Endothelial cell (in vitro differentiated cells): ENCODE measurements around the gene KSR2. TPM values are rescaled to one million over a fixed set of nuclear protein-coding genes. Genes with fewer than 3 reads are reported as not detected.

ENCODE experiments used
- DNase-seq: peaks from one replicate; pipeline ENCODE4 v3.0.0; 2021; ENCODE audit warnings: low spot score
- H3K27ac Mint-ChIP-seq: one replicate; pipeline ENCODE4 v1.8.0; 2021; ENCODE audit warnings: mixed read lengths, inconsistent platforms; ENCODE audit not compliant: unreplicated experiment
- H3K27me3 Mint-ChIP-seq: one replicate; pipeline ENCODE4 v1.8.0; 2021; ENCODE audit warnings: mild to moderate bottlenecking, moderate library complexity, mixed read lengths, inconsistent platforms; ENCODE audit not compliant: unreplicated experiment
- H3K36me3 Mint-ChIP-seq: one replicate; pipeline ENCODE4 v1.8.0; 2021; ENCODE audit warnings: mild to moderate bottlenecking, low read depth, mixed read lengths, inconsistent platforms; ENCODE audit not compliant: unreplicated experiment
- H3K4me1 Mint-ChIP-seq: one replicate; pipeline ENCODE4 v1.8.0; 2021; ENCODE audit warnings: mild to moderate bottlenecking, mixed read lengths, inconsistent platforms; ENCODE audit not compliant: unreplicated experiment
- H3K4me3 Mint-ChIP-seq: one replicate; pipeline ENCODE4 v1.8.0; 2021; ENCODE audit warnings: mild to moderate bottlenecking, mixed read lengths, inconsistent platforms; ENCODE audit not compliant: unreplicated experiment
- H3K9me3 Mint-ChIP-seq: one replicate; pipeline ENCODE4 v1.8.0; 2021; ENCODE audit warnings: mixed read lengths, inconsistent platforms; ENCODE audit not compliant: unreplicated experiment
- total RNA-seq: library from RNA; stranded (reverse); fragmentation: NEBNext Ultra II Directional; extraction: Animal tissue kit (Norgen Biotek cat#: 25700); gene quantifications from one replicate; pipeline ENCODE4 v1.2.1, GENCODE V29; 2021; ENCODE audit not compliant: unreplicated experiment
- TF ChIP-seq, protein P1 (sequence below): fragments of 200-600 bp; sonication (generic); IDR thresholded peaks from one replicate; pipeline ENCODE4 v1.5.0; 2021; ENCODE audit warnings: antibody characterized with exemption; ENCODE audit not compliant: unreplicated experiment

KSR2 gene
- total RNA-seq, 1 donor from 2014 or later: 0.05 TPM

DNA sequence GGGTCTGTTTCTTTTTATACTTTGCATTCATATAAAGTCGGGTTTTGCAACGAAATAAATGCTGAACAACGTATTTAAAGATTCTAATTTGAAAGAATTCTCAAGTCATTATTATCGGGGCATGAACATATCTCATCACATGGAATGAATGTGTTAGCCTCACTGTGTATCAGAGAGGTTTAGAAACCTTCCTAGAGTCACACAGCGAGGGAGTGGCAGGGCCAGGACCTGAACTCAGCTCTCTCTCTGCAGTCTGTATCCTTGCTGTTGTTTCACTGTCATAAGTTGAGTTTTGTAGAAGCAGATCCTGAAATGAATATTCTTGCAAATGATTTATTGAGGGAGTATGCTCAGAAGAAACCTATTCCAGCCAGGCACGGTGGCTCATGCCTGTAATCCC lies 398.2 kb downstream of the KSR2 start:
- H3K4me1 Mint-ChIP-seq: no peaks in the 10 kb centered on the region
- DNase-seq: no peak
- TF ChIP-seq, protein P1, sequence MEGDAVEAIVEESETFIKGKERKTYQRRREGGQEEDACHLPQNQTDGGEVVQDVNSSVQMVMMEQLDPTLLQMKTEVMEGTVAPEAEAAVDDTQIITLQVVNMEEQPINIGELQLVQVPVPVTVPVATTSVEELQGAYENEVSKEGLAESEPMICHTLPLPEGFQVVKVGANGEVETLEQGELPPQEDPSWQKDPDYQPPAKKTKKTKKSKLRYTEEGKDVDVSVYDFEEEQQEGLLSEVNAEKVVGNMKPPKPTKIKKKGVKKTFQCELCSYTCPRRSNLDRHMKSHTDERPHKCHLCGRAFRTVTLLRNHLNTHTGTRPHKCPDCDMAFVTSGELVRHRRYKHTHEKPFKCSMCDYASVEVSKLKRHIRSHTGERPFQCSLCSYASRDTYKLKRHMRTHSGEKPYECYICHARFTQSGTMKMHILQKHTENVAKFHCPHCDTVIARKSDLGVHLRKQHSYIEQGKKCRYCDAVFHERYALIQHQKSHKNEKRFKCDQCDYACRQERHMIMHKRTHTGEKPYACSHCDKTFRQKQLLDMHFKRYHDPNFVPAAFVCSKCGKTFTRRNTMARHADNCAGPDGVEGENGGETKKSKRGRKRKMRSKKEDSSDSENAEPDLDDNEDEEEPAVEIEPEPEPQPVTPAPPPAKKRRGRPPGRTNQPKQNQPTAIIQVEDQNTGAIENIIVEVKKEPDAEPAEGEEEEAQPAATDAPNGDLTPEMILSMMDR: no peak
- no peaks in the 10 kb centered on the region for H3K9me3 Mint-ChIP-seq
- no peak overlapping the region for H3K27ac Mint-ChIP-seq
- peaks cover 2% of the 10 kb centered on the region for H3K27me3 Mint-ChIP-seq
- H3K4me3 Mint-ChIP-seq: no peak overlapping the region
- no peaks in the 10 kb centered on the region for H3K36me3 Mint-ChIP-seq

DNA sequence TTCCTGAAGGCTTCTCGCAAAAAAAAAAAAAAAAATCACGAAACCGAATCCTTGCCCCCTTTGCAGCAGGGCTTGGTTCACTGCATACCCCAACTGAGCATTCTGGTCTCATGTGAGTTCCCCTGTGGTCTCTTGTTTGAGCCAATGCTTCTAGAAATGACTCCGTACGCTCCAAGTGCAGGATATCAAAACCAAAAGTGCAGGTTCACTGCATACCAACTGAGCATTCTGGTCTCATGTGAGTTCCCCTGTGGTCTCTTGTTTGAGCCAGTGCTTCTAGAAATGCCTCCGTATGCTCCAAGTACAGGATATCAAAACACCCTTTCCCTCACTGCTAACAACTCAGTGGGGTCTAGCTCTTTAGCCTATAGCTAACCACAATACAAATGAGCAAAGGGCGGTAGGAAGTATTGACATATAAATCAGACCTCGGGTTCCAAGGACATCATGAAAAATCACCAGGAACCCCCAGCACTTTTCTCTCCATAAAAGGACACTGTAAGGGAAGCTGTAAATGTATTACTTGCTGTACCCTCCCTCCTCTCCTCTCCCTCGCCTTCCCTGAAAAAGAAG lies 401.1 kb downstream of the KSR2 start:
- Mint-ChIP-seq H3K27ac (no peak overlapping the region), H3K4me1 (no peaks in the 10 kb centered on the region), H3K36me3 (no peaks in the 10 kb centered on the region), H3K9me3 (no peaks in the 10 kb centered on the region), H3K27me3 (no peaks in the 10 kb centered on the region), H3K4me3 (no peak overlapping the region)
- DNase-seq: no peak
- TF ChIP-seq, protein P1: no peak

DNA sequence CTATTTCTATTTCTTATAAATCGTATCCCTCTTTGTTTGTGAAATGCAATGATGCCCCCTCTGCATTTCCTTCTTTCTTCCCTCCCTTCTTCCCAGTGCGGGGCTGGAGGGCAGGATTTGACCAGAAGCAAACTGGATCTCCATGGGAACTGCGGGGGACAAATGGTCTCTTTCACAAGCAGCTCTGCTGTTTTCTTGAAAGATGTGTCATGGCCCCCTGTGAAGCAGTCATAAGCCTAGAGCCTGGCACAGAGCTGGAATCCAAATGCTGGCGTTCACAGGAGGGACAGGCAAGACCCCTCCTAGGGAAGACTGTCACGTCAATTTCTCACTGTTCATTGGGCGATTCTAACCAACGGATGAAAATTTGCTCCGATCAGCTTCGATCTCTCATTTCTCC lies 403.9 kb downstream of the KSR2 start:
- Mint-ChIP-seq H3K27me3 (no peaks in the 10 kb centered on the region), H3K27ac (no peak overlapping the region), H3K4me3 (no peak overlapping the region), H3K4me1 (no peaks in the 10 kb centered on the region), H3K36me3 (no peaks in the 10 kb centered on the region), H3K9me3 (no peaks in the 10 kb centered on the region)
- TF ChIP-seq, protein P1: no peak
- no peak for DNase-seq

DNA sequence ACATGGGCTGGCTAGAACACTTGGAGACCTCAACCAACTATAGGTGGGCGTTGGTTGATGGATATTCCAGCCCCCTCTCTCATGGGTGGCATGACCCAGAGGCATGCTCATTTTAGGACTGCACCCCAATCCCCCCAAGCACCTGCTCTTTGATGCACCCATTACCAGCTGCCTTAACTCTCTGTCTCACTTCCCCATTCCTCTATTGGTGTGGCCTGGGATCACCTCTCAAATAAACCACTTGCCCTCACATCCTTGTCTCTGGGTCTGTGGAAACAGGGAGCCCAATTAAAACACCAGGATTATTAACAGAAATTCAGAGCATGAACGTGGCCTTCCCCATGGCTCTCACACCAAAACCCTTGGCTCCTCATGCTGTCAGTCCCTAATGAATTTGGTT lies 405.1 kb downstream of the KSR2 start:
- no peak overlapping the region for H3K4me3 Mint-ChIP-seq
- no peaks in the 10 kb centered on the region for H3K36me3 Mint-ChIP-seq
- H3K27ac Mint-ChIP-seq: no peak overlapping the region
- DNase-seq: no peak
- no peaks in the 10 kb centered on the region for H3K27me3 Mint-ChIP-seq
- H3K4me1 Mint-ChIP-seq: no peaks in the 10 kb centered on the region
- TF ChIP-seq, protein P1: no peak
- H3K9me3 Mint-ChIP-seq: no peaks in the 10 kb centered on the region

DNA sequence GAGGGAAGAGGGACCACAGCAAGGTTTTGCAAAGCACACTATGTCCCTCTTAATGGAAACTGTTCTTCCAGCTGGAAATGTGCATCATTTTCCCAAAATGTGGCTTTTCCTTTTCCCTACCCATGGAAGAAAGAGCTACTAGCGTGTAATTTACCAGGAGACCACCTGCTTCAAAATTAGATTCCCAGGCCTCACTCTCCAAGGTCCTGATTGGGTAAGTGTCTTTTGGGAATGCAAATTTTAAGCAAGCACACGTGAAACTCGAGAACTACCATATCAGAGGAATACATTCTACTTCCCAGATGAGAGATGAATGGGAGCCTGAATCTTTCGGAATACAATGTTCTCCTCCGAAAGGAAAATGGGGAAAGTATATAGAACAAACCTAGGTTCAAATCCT lies 405.8 kb downstream of the KSR2 start:
- Mint-ChIP-seq H3K4me1 (no peaks in the 10 kb centered on the region), H3K27ac (no peak overlapping the region), H3K27me3 (no peaks in the 10 kb centered on the region), H3K4me3 (no peak overlapping the region), H3K9me3 (no peaks in the 10 kb centered on the region), H3K36me3 (no peaks in the 10 kb centered on the region)
- TF ChIP-seq, protein P1: no peak
- DNase-seq: no peak
